IMR-90 (cell line): ENCODE data around the gene SLC30A5. TPM values are rescaled to one million over a fixed set of nuclear protein-coding genes. Genes with fewer than 3 reads are reported as not detected.

Experiments used
- ATAC-seq: fragments of 200-7000 bp; cut with Tn5 transposase; 2 replicates; pipeline ENCODE4 v1.9.1; 2020; ENCODE audit warnings: low read depth, mild to moderate bottlenecking, moderate library complexity
- BruUV-seq: library from RNA; stranded (reverse); fragments of 400-500 nt; replicated peaks from 2 replicates; lab custom pipeline; 2021; lab: Mats Ljungman, UMichigan
- CTCF ChIA-PET: fragments of 300-600 bp; formaldehyde crosslinking; extraction: SDS; loops from one replicate; lab custom pipeline; 2021; ENCODE audit warnings: antibody characterized with exemption; lab: Yijun Ruan, JAX
- POLR2A ChIA-PET: fragments of 300-600 bp; sonication (Branson Sonifier 250); formaldehyde crosslinking; loops from one replicate; lab custom pipeline; 2022; ENCODE audit warnings: antibody characterized with exemption; ENCODE audit not compliant: unreplicated experiment; lab: Charles Lee
- DNase-seq: peaks from one replicate; pipeline ENCODE4 v3.0.0; 2013
- H2AFZ ChIP-seq: replicated peaks from 2 replicates; pipeline ENCODE3; 2013; ENCODE audit warnings: low read length, mild to moderate bottlenecking; ENCODE audit not compliant: poor library complexity
- H2AK5ac ChIP-seq: 2 replicates; pipeline ENCODE4 v1.6.1; 2013; ENCODE audit warnings: low read depth, low read length, inconsistent platforms
- H2AK9ac ChIP-seq: replicated peaks from 2 replicates; pipeline ENCODE3; 2013; ENCODE audit warnings: mild to moderate bottlenecking, low read depth, low read length, moderate library complexity; ENCODE audit not compliant: poor library complexity
- H2BK120ac ChIP-seq: 2 replicates; pipeline ENCODE4 v1.6.1; 2013; ENCODE audit warnings: low read depth, low read length, inconsistent platforms
- H2BK15ac ChIP-seq: 3 replicates; pipeline ENCODE4 v1.6.1; 2013; ENCODE audit warnings: low read depth, low read length, inconsistent platforms
- H2BK20ac ChIP-seq: 2 replicates; pipeline ENCODE4 v1.6.1; 2013; ENCODE audit warnings: low read depth, mild to moderate bottlenecking, inconsistent platforms, low read length, moderate library complexity
- H2BK5ac ChIP-seq: 2 replicates; pipeline ENCODE4 v1.6.1; 2013; ENCODE audit warnings: mild to moderate bottlenecking, low read depth, low read length, inconsistent platforms; ENCODE audit not compliant: poor library complexity, severe bottlenecking
- H3K14ac ChIP-seq: replicated peaks from 2 replicates; pipeline ENCODE4 v1.6.1; 2013; ENCODE audit warnings: low read depth, low read length, inconsistent platforms
- H3K18ac ChIP-seq: 2 replicates; pipeline ENCODE4 v1.6.1; 2013; ENCODE audit warnings: low read depth, low read length, control low read depth
- H3K23ac ChIP-seq: 2 replicates; pipeline ENCODE4 v1.6.1; 2013; ENCODE audit warnings: low read depth, low read length, inconsistent platforms
- H3K27ac ChIP-seq: 2 replicates; pipeline ENCODE4 v1.5.1; 2013; ENCODE audit warnings: mild to moderate bottlenecking, control low read depth, low read length; ENCODE audit not compliant: insufficient read depth
- H3K27me3 ChIP-seq: 2 replicates; pipeline ENCODE4 v1.6.1; 2013; ENCODE audit warnings: low read length; ENCODE audit not compliant: control insufficient read depth, insufficient read depth
- H3K36me3 ChIP-seq: 2 replicates; pipeline ENCODE4 v1.6.1; 2013; ENCODE audit warnings: low read length, mixed read lengths; ENCODE audit not compliant: control insufficient read depth, insufficient read depth
- H3K4ac ChIP-seq: 2 replicates; pipeline ENCODE4 v1.6.1; 2013; ENCODE audit warnings: low read depth, low read length, inconsistent platforms
- H3K4me1 ChIP-seq: 2 replicates; pipeline ENCODE4 v1.6.1; 2013; ENCODE audit warnings: low read length, mixed read lengths; ENCODE audit not compliant: control insufficient read depth, insufficient read depth
- H3K4me2 ChIP-seq: 2 replicates; pipeline ENCODE4 v1.6.1; 2013; ENCODE audit warnings: low read depth, mild to moderate bottlenecking, control low read depth, low read length, moderate library complexity
- H3K4me3 ChIP-seq: 2 replicates; pipeline ENCODE4 v1.5.1; 2013; ENCODE audit warnings: low read depth, mild to moderate bottlenecking, control low read depth, low read length, moderate library complexity; ENCODE audit not compliant: insufficient read depth
- H3K56ac ChIP-seq: 2 replicates; pipeline ENCODE4 v1.6.1; 2013; ENCODE audit warnings: low read length, inconsistent platforms; ENCODE audit not compliant: insufficient read depth; ENCODE audit errors: extremely low read depth
- H3K79me1 ChIP-seq, 2 experiments: 2 replicates each; pipeline ENCODE4 v1.6.1; 2013; ENCODE audit warnings: low read length in 2 of 2, inconsistent platforms in 1 of 2, low read depth in 1 of 2
- H3K9ac ChIP-seq: 2 replicates; pipeline ENCODE4 v1.6.1; 2013; ENCODE audit warnings: low read depth, low read length, control low read depth
- H3K9me1 ChIP-seq: 2 replicates; pipeline ENCODE4 v1.6.1; 2013; ENCODE audit warnings: low read length, inconsistent platforms; ENCODE audit not compliant: insufficient read depth
- H3K9me3 ChIP-seq: 2 replicates; pipeline ENCODE4 v1.6.1; 2013; ENCODE audit warnings: low read length; ENCODE audit not compliant: control insufficient read depth, insufficient read depth
- H4K20me1 ChIP-seq: 2 replicates; pipeline ENCODE4 v1.6.1; 2013; ENCODE audit warnings: low read length, inconsistent platforms; ENCODE audit not compliant: insufficient read depth
- H4K5ac ChIP-seq: 2 replicates; pipeline ENCODE4 v1.6.1; 2013; ENCODE audit warnings: mild to moderate bottlenecking, low read depth, low read length, control low read depth
- H4K8ac ChIP-seq, 2 experiments: 2 replicates each; pipeline ENCODE4 v1.6.1; 2013; ENCODE audit warnings: low read depth in 2 of 2, low read length in 2 of 2, control low read depth in 1 of 2, inconsistent platforms in 1 of 2
- H4K91ac ChIP-seq: 2 replicates; pipeline ENCODE4 v1.6.1; 2013; ENCODE audit warnings: low read depth, low read length, inconsistent platforms; ENCODE audit not compliant: insufficient read depth
- BHLHE40 ChIP-seq: fragments of 150-350 bp; IDR thresholded peaks from 2 replicates; pipeline ENCODE4 v1.6.1; 2016; ENCODE audit warnings: mild to moderate bottlenecking, low read depth, low read length
- CEBPB ChIP-seq: IDR thresholded peaks from 2 replicates; pipeline ENCODE4 v1.6.1; 2012; ENCODE audit warnings: low read depth, low read length, improper control_type of control experiment
- CHD1 ChIP-seq: IDR thresholded peaks from 2 replicates; pipeline ENCODE4 v1.6.1; 2012; ENCODE audit warnings: low read depth, low read length, improper control_type of control experiment
- CTCF ChIP-seq: conservative IDR thresholded peaks from 2 replicates; pipeline ENCODE4 v1.5.1; 2012; ENCODE audit warnings: mild to moderate bottlenecking, low read depth, low read length, improper control_type of control experiment
- ELK1 ChIP-seq: fragments of 150-350 bp; IDR thresholded peaks from 2 replicates; pipeline ENCODE4 v1.6.1; 2016; ENCODE audit warnings: low read depth, mild to moderate bottlenecking, low read length, moderate library complexity, borderline replicate concordance
- FOS ChIP-seq: fragments of 150-350 bp; IDR thresholded peaks from 2 replicates; pipeline ENCODE4 v1.6.1; 2016; ENCODE audit warnings: low read depth, low read length
- MAFK ChIP-seq: IDR thresholded peaks from 2 replicates; pipeline ENCODE4 v1.6.1; 2012; ENCODE audit warnings: low read depth, low read length, improper control_type of control experiment
- MAZ ChIP-seq: IDR thresholded peaks from 2 replicates; pipeline ENCODE4 v1.6.1; 2012; ENCODE audit warnings: low read depth, mild to moderate bottlenecking, low read length, improper control_type of control experiment, moderate library complexity, borderline replicate concordance
- MXI1 ChIP-seq: IDR thresholded peaks from 2 replicates; pipeline ENCODE4 v1.6.1; 2012; ENCODE audit warnings: low read depth, mild to moderate bottlenecking, low read length, moderate library complexity, borderline replicate concordance
- NFE2L2 ChIP-seq: fragments of 150-350 bp; IDR thresholded peaks from 2 replicates; pipeline ENCODE4 v1.6.1; 2016; ENCODE audit warnings: low read depth, mild to moderate bottlenecking, low read length
- POLR2A ChIP-seq: IDR thresholded peaks from 2 replicates; pipeline ENCODE4 v1.6.1; 2012; ENCODE audit warnings: mild to moderate bottlenecking, low read depth, low read length
- RAD21 ChIP-seq: IDR thresholded peaks from 2 replicates; pipeline ENCODE4 v1.6.1; 2012; ENCODE audit warnings: low read length, improper control_type of control experiment
- RCOR1 ChIP-seq: IDR thresholded peaks from 2 replicates; pipeline ENCODE4 v1.6.1; 2012; ENCODE audit warnings: mild to moderate bottlenecking, low read length, improper control_type of control experiment; ENCODE audit not compliant: insufficient replicate concordance
- RFX5 ChIP-seq: IDR thresholded peaks from 2 replicates; pipeline ENCODE4 v1.8.0; 2012; ENCODE audit warnings: low read depth, mild to moderate bottlenecking, low read length, moderate library complexity
- SMC3 ChIP-seq: fragments of 150-350 bp; IDR thresholded peaks from 2 replicates; pipeline ENCODE4 v1.6.1; 2016; ENCODE audit warnings: low read depth, mild to moderate bottlenecking, antibody characterized with exemption, low read length, moderate library complexity
- USF2 ChIP-seq: fragments of 150-350 bp; IDR thresholded peaks from 2 replicates; pipeline ENCODE4 v1.6.1; 2017; ENCODE audit warnings: mild to moderate bottlenecking, antibody characterized with exemption, low read length, low read depth
- dilution Hi-C: fragments of 300-500 bp; cut with HindIII; formaldehyde crosslinking; loops from one replicate; pipeline ENCODE4 v1.14.3; 2018; ENCODE audit warnings: low sequenced_read_pairs; ENCODE audit not compliant: unreplicated experiment
- in situ Hi-C: fragments of 300-500 bp; cut with MboI; formaldehyde crosslinking; loops from 3 replicates; pipeline ENCODE4 v1.14.3; 2019; ENCODE audit warnings: low sequenced_read_pairs, inconsistent platforms, mixed read lengths
- intact Hi-C: fragments of 100-400 bp; cut with micrococcal nuclease; formaldehyde crosslinking; loops from 2 replicates; pipeline ENCODE4 v1.10.0; 2022
- polyA plus RNA-seq, 3 experiments: library from polyadenylated mRNA; depleted of rRNA; stranded (reverse); fragments of >200 nt; gene quantifications; 2 replicates each; pipeline ENCODE4 v1.2.3, GENCODE V29; 2012; ENCODE audit warnings: low replicate concordance in 1 of 3
- total RNA-seq: library from RNA; depleted of rRNA; stranded (reverse); fragments of >200 nt; gene quantifications from 2 replicates; pipeline ENCODE4 v1.2.3, GENCODE V29; 2012

Gene SLC30A5
- total and polyA plus RNA-seq, 2 of the 4 experiments (the other 2 are of a cell fraction), result 21.2 to 34.8 TPM

- no peak overlapping the region for H2AK5ac ChIP-seq
- H3K4me2 ChIP-seq, result no peak overlapping the region
- no peak overlapping the region for H4K5ac ChIP-seq
- ChIA-PET POLR2A (no interaction called here), CTCF (no interaction called here)
- intact Hi-C loops (no loop called here), in situ Hi-C loops (no loop called here), dilution Hi-C loops (no loop called here)
- H2AFZ ChIP-seq, result no peak overlapping the region
- H3K79me1 ChIP-seq, result peaks cover 0 to 3% of the 10 kb centered on the region in 2 experiments; a peak in 1 of 4 replicates
- H4K91ac ChIP-seq, result no peak overlapping the region
- no peak overlapping the region for H4K8ac ChIP-seq
- BruUV-seq, result no TSS peak
- no peak overlapping the region for H3K18ac ChIP-seq
- no peak overlapping the region for H3K14ac ChIP-seq
- H3K27me3 ChIP-seq, result no peaks in the 10 kb centered on the region
- no peak overlapping the region for H3K9ac ChIP-seq
- no peak overlapping the region for H2AK9ac ChIP-seq
- H3K9me3 ChIP-seq, result no peaks in the 10 kb centered on the region
- H3K36me3 ChIP-seq, result peaks cover 13% of the 10 kb centered on the region
- H2BK5ac ChIP-seq, result no peak overlapping the region
- no peak overlapping the region for H3K4ac ChIP-seq
- H3K56ac ChIP-seq, result no peak overlapping the region
- no peaks in the 10 kb centered on the region for H3K9me1 ChIP-seq
- no peak overlapping the region for H3K23ac ChIP-seq
- 0 out of 2 replicates have a peak, but pooled peaks cover 2% of the 10 kb centered on the region for H3K4me1 ChIP-seq
- DNase-seq (no peak), ATAC-seq (no peak)
- H2BK15ac ChIP-seq, result no peak overlapping the region
- H4K20me1 ChIP-seq, result no peaks in the 10 kb centered on the region
- H2BK20ac ChIP-seq, result no peak overlapping the region
- TF ChIP-seq RFX5, result no peak
- no peak for TF ChIP-seq RCOR1
- TF ChIP-seq ELK1, result no peak
- TF ChIP-seq USF2, result no peak
- no peak for TF ChIP-seq NFE2L2
- TF ChIP-seq CEBPB, result no peak
- TF ChIP-seq CTCF, result no peak
- TF ChIP-seq POLR2A, result no peak
- no peak for TF ChIP-seq BHLHE40
- no peak for TF ChIP-seq FOS
- no peak for TF ChIP-seq MAFK
- TF ChIP-seq RAD21, result no peak
- no peak for TF ChIP-seq MAZ
- TF ChIP-seq SMC3, result no peak
- TF ChIP-seq CHD1, result no peak
- no peak for TF ChIP-seq MXI1
- no peak overlapping the region for H3K4me3 ChIP-seq
- no peak overlapping the region for H3K27ac ChIP-seq
- H2BK120ac ChIP-seq, result no peak overlapping the region
Measured at GRCh38 chr5:69131304-69131703, 37.5 kb downstream of the SLC30A5 start.
